Activated CD4-positive, alpha-beta T cell treated with anti-CD3 and anti-CD28 coated beads, Interleukin-2, amount 10 ng/mL, durations not matched to agents 7 days and 5 days (primary cell): Measurements from ENCODE around the gene OR52R1. TPM values are rescaled to one million over a fixed set of nuclear protein-coding genes. Genes with fewer than 3 reads are reported as not detected.
"Not testable (repeated sequence)": the region's sequence is repeated elsewhere in the genome, so short reads cannot be mapped to it uniquely, and the experiment has no call there.

Experiments
- CTCF ChIA-PET: fragments of 350-600 bp; sonication (Branson Sonifier 250); formaldehyde crosslinking; loops from one replicate; lab custom pipeline; 2021; ENCODE audit warnings: antibody characterized with exemption; lab: Charles Lee
- POLR2A ChIA-PET: fragments of 350-600 bp; sonication (Branson Sonifier 250); formaldehyde crosslinking; loops from one replicate; lab custom pipeline; 2021; ENCODE audit warnings: antibody characterized with exemption; lab: Charles Lee
- DNase-seq: peaks from one replicate; pipeline ENCODE4 v3.0.0-alpha.2; 2020
- H3K27ac Mint-ChIP-seq: one replicate; pipeline ENCODE4 v1.8.0; 2021; ENCODE audit warnings: mild to moderate bottlenecking, moderate library complexity, mixed read lengths
- H3K27me3 Mint-ChIP-seq: one replicate; pipeline ENCODE4 v1.8.0; 2021; ENCODE audit warnings: mixed read lengths
- H3K36me3 Mint-ChIP-seq: one replicate; pipeline ENCODE4 v1.8.0; 2021; ENCODE audit warnings: low read depth, mixed read lengths
- H3K4me1 Mint-ChIP-seq: one replicate; pipeline ENCODE4 v1.8.0; 2021; ENCODE audit warnings: mixed read lengths
- H3K4me3 Mint-ChIP-seq: one replicate; pipeline ENCODE4 v1.8.0; 2021; ENCODE audit warnings: mild to moderate bottlenecking, moderate library complexity, mixed read lengths
- H3K9me3 Mint-ChIP-seq: one replicate; pipeline ENCODE4 v1.8.0; 2021; ENCODE audit warnings: mixed read lengths
- total RNA-seq, 2 experiments: library from RNA; stranded (reverse); gene quantifications; one replicate each; pipeline ENCODE4 v1.2.3, GENCODE V29; 2021

Gene OR52R1
- total RNA-seq = not detected

GRCh38 chr11:4804280-4804679 is at the start of gene OR52R1:
TSS of gene OR52R1 (minus strand) at chr11:4804380. CDS start at chr11:4804380, 0 bp downstream.
- no peak within 1 kb of the TSS for H3K27ac Mint-ChIP-seq
- ChIA-PET POLR2A (no interaction called here), CTCF (no interaction called here)
- no peaks in the 10 kb centered on the region for H3K27me3 Mint-ChIP-seq
- H3K4me3 Mint-ChIP-seq = no peak within 1 kb of the TSS
- no peaks in the 10 kb centered on the region for H3K36me3 Mint-ChIP-seq
- DNase-seq = no peak
- no peaks in the 10 kb centered on the region for H3K9me3 Mint-ChIP-seq
- no peaks in the 10 kb centered on the region for H3K4me1 Mint-ChIP-seq

- Mint-ChIP-seq H3K27me3 (no peaks in the 10 kb centered on the region), H3K4me3 (no peak overlapping the region), H3K4me1 (no peaks in the 10 kb centered on the region), H3K9me3 (no peaks in the 10 kb centered on the region), H3K36me3 (no peaks in the 10 kb centered on the region), H3K27ac (no peak overlapping the region)
- ChIA-PET CTCF (no interaction called here), POLR2A (no interaction called here)
- DNase-seq = no peak
These were observed 46.9 kb upstream of the OR52R1 start for GRCh38 chr11:4851033-4851432.

- CTCF ChIA-PET = no interaction called here
- Mint-ChIP-seq H3K4me3 (no peak within 1 kb of the TSS), H3K9me3 (no peaks in the 10 kb centered on the region), H3K27ac (no peak within 1 kb of the TSS), H3K36me3 (no peaks in the 10 kb centered on the region), H3K27me3 (no peaks in the 10 kb centered on the region), H3K4me1 (no peaks in the 10 kb centered on the region)
- DNase-seq = no peak
- POLR2A ChIA-PET = no interaction called here
These were observed 44.8 kb upstream of the OR52R1 start, which contains the start of gene OR51S1 for GRCh38 chr11:4848908-4849532. TSS of gene OR51S1 (minus strand) at chr11:4849208. CDS start at chr11:4849208, 0 bp downstream.

GRCh38 chr11:4839851-4840549 is 35.8 kb upstream of the OR52R1 start:
- POLR2A ChIA-PET = no interaction called here
- Mint-ChIP-seq H3K4me1 (no peaks in the 10 kb centered on the region), H3K27ac (no peak overlapping the region), H3K9me3 (no peaks in the 10 kb centered on the region), H3K4me3 (no peak overlapping the region), H3K27me3 (no peaks in the 10 kb centered on the region), H3K36me3 (no peaks in the 10 kb centered on the region)
- no peak for DNase-seq
- CTCF ChIA-PET = no interaction called here

GRCh38 chr11:4830909-4831308 is 26.7 kb upstream of the OR52R1 start:
- POLR2A ChIA-PET = interaction anchor here (0.6 kb wide), 1 partner anchor 194 kb away, joined by 3 read pairs; no protein-coding TSS in a partner anchor
- H3K36me3 Mint-ChIP-seq = no peaks in the 10 kb centered on the region
- no peak for DNase-seq
- no peaks in the 10 kb centered on the region for H3K4me1 Mint-ChIP-seq
- no peaks in the 10 kb centered on the region for H3K9me3 Mint-ChIP-seq
- H3K27me3 Mint-ChIP-seq = no peaks in the 10 kb centered on the region
- no peak overlapping the region for H3K4me3 Mint-ChIP-seq
- no peak overlapping the region for H3K27ac Mint-ChIP-seq
- CTCF ChIA-PET = interaction anchor here (0.6 kb wide), 1 partner anchor 822 kb away, joined by 4 read pairs; no protein-coding TSS in a partner anchor

- Mint-ChIP-seq H3K4me3 (no peak overlapping the region), H3K9me3 (no peaks in the 10 kb centered on the region)
- POLR2A ChIA-PET = no interaction called here
These were observed 26.2 kb upstream of the OR52R1 start for GRCh38 chr11:4830346-4830745.

GRCh38 chr11:4826425-4826824 is 22.2 kb upstream of the OR52R1 start:
- DNase-seq = no peak
- Mint-ChIP-seq H3K27me3 (peaks cover 4% of the 10 kb centered on the region), H3K4me1 (no peaks in the 10 kb centered on the region), H3K27ac (no peak overlapping the region), H3K9me3 (no peaks in the 10 kb centered on the region), H3K4me3 (no peak overlapping the region), H3K36me3 (no peaks in the 10 kb centered on the region)
- ChIA-PET POLR2A (no interaction called here), CTCF (no interaction called here)

More at GRCh38 chr11:4830346-4830745, 26.2 kb upstream of the OR52R1 start:
- Mint-ChIP-seq H3K27ac (no peak overlapping the region), H3K36me3 (no peaks in the 10 kb centered on the region), H3K27me3 (no peaks in the 10 kb centered on the region), H3K4me1 (no peaks in the 10 kb centered on the region)
- no peak for DNase-seq
- CTCF ChIA-PET = no interaction called here

- no peaks in the 10 kb centered on the region for H3K4me1 Mint-ChIP-seq
- ChIA-PET POLR2A (no interaction called here), CTCF (no interaction called here)
- peaks cover 4% of the 10 kb centered on the region for H3K27me3 Mint-ChIP-seq
- H3K9me3 Mint-ChIP-seq = no peaks in the 10 kb centered on the region
- no peak overlapping the region for H3K27ac Mint-ChIP-seq
- no peak for DNase-seq
- no peak overlapping the region for H3K4me3 Mint-ChIP-seq
- no peaks in the 10 kb centered on the region for H3K36me3 Mint-ChIP-seq
These were observed 21.0 kb upstream of the OR52R1 start for GRCh38 chr11:4825132-4825531.

- ChIA-PET POLR2A (no interaction called here), CTCF (no interaction called here)
- DNase-seq = no peak
- no peaks in the 10 kb centered on the region for H3K9me3 Mint-ChIP-seq
- H3K27me3 Mint-ChIP-seq = peaks cover 4% of the 10 kb centered on the region
- no peak within 1 kb of the TSS for H3K4me3 Mint-ChIP-seq
- H3K36me3 Mint-ChIP-seq = no peaks in the 10 kb centered on the region
- no peak within 1 kb of the TSS for H3K27ac Mint-ChIP-seq
- H3K4me1 Mint-ChIP-seq = no peaks in the 10 kb centered on the region
These were observed 16.8 kb upstream of the OR52R1 start, which contains the start of gene OR51F2 for GRCh38 chr11:4821021-4821420. TSS of gene OR51F2 (plus strand) at chr11:4821321. CDS start at chr11:4821422, 101 bp downstream.

- no peak for DNase-seq
- H3K4me3 Mint-ChIP-seq = no peak overlapping the region
- ChIA-PET POLR2A (no interaction called here), CTCF (no interaction called here)
- H3K27ac Mint-ChIP-seq = no peak overlapping the region
- no peaks in the 10 kb centered on the region for H3K36me3 Mint-ChIP-seq
- no peaks in the 10 kb centered on the region for H3K27me3 Mint-ChIP-seq
- no peaks in the 10 kb centered on the region for H3K9me3 Mint-ChIP-seq
- H3K4me1 Mint-ChIP-seq = no peaks in the 10 kb centered on the region
These were observed 5.1 kb upstream of the OR52R1 start for GRCh38 chr11:4809246-4809645.

- no peak overlapping the region for H3K4me3 Mint-ChIP-seq
- no peaks in the 10 kb centered on the region for H3K9me3 Mint-ChIP-seq
- ChIA-PET POLR2A (no interaction called here), CTCF (interaction anchor here (0.7 kb wide), 1 partner anchor 1415 kb away, joined by 3 read pairs; no protein-coding TSS in a partner anchor)
- H3K4me1 Mint-ChIP-seq = no peaks in the 10 kb centered on the region
- H3K27ac Mint-ChIP-seq = no peak overlapping the region
- no peaks in the 10 kb centered on the region for H3K27me3 Mint-ChIP-seq
- no peaks in the 10 kb centered on the region for H3K36me3 Mint-ChIP-seq
- no peak for DNase-seq
These were observed 4.3 kb upstream of the OR52R1 start for GRCh38 chr11:4808476-4808875.

GRCh38 chr11:4801316-4801715 is 2.9 kb downstream of the OR52R1 start:
- POLR2A ChIA-PET, CTCF ChIA-PET, H3K27ac Mint-ChIP-seq: not testable (repeated sequence)

GRCh38 chr11:4798427-4799183 is 5.6 kb downstream of the OR52R1 start:
- H3K4me1 Mint-ChIP-seq = no peaks in the 10 kb centered on the region
- no peaks in the 10 kb centered on the region for H3K9me3 Mint-ChIP-seq
- ChIA-PET POLR2A (no interaction called here), CTCF (interaction anchor here (1.0 kb wide), 1 partner anchor 163 kb away, joined by 3 read pairs; no protein-coding TSS in a partner anchor)
- no peak for DNase-seq
- no peaks in the 10 kb centered on the region for H3K27me3 Mint-ChIP-seq
- no peak overlapping the region for H3K27ac Mint-ChIP-seq
- no peak overlapping the region for H3K4me3 Mint-ChIP-seq
- no peaks in the 10 kb centered on the region for H3K36me3 Mint-ChIP-seq

More at GRCh38 chr11:4801316-4801715, 2.9 kb downstream of the OR52R1 start:
- H3K4me3 Mint-ChIP-seq, H3K9me3 Mint-ChIP-seq, DNase-seq, H3K36me3 Mint-ChIP-seq, H3K27me3 Mint-ChIP-seq, H3K4me1 Mint-ChIP-seq: not testable (repeated sequence)
